ENCODE data around the gene VNN1.

DNA sequence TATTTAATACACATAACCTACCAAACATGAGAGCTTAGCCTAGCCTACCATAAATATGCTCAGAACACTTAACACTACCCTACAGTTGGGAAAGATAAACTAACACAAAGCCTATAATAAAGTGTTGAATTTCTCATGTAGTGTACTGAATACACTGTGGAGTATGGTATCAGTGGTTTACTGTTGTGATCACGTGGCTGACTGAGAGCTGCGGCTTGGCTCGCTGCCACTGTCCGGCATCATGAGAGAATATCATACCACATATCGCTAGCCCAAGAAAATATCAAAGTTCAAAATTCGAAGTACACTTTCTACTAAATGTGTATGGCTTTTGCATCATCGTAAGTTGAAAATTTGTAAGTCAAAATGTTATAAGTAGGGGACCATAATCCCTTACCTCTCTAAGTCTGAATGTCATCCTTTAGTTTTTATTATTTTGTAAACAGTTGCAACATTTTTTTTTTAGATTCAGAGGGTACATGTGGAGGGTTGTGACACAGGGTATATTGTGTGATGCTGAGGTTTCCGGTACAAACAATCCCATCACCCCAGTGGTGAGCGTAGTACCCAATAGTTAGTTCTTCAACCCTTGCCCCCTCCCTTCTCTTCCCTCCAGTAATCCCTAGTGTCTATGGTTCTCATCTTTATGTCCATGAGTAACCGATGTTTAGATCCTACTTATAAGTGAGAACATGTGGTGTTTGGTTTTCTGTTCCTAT, 40.3 kb downstream of the VNN1 start:
- TF ChIP-seq CTCF (IDR thresholded peaks at IDR 0.05; ENCODE audit: low read depth, low read length), result no peak
- no peak for TF ChIP-seq POLR2A (IDR thresholded peaks at IDR 0.05; ENCODE audit: extremely low read depth, insufficient read length)
- TF ChIP-seq MAX (IDR thresholded peaks at IDR 0.05; ENCODE audit: low read depth, low read length), result no peak

All from NB4 (cell line).